Measurements from ENCODE around the gene PTPRD.

PTPRD gene

DNA sequence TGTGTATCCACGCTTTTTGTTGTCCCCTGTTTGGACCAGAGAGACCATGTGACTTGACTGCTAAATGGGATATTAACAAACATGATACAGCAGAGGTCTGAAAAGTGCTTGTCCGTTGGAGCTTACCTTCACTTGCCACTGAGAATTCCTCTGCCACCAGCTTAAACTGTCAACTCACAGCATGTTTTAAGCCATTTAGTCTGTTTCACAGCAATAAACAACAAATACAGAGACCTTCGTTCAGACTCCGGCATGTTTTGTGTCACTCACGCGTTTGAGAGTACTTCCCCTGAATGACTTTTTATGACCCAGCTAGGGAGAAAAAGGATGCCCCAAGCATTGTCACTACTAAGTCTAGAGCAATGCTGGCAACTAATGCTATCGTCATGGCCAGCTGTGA is 173.8 kb downstream of the PTPRD start:
- TF ChIP-seq, protein P1, sequence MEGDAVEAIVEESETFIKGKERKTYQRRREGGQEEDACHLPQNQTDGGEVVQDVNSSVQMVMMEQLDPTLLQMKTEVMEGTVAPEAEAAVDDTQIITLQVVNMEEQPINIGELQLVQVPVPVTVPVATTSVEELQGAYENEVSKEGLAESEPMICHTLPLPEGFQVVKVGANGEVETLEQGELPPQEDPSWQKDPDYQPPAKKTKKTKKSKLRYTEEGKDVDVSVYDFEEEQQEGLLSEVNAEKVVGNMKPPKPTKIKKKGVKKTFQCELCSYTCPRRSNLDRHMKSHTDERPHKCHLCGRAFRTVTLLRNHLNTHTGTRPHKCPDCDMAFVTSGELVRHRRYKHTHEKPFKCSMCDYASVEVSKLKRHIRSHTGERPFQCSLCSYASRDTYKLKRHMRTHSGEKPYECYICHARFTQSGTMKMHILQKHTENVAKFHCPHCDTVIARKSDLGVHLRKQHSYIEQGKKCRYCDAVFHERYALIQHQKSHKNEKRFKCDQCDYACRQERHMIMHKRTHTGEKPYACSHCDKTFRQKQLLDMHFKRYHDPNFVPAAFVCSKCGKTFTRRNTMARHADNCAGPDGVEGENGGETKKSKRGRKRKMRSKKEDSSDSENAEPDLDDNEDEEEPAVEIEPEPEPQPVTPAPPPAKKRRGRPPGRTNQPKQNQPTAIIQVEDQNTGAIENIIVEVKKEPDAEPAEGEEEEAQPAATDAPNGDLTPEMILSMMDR (IDR thresholded peaks at IDR 0.05; ENCODE audit: insufficient read depth, missing control alignments): no peak
- no peak for FAIRE-seq
- no peak for DNase-seq (ENCODE audit: insufficient read length, low spot score)

GRCh38 chr9:10436756-10437155 is 176.0 kb downstream of the PTPRD start:
- no peak for FAIRE-seq
- TF ChIP-seq, protein P1 (IDR thresholded peaks at IDR 0.05; ENCODE audit: insufficient read depth, missing control alignments): no peak

DNA sequence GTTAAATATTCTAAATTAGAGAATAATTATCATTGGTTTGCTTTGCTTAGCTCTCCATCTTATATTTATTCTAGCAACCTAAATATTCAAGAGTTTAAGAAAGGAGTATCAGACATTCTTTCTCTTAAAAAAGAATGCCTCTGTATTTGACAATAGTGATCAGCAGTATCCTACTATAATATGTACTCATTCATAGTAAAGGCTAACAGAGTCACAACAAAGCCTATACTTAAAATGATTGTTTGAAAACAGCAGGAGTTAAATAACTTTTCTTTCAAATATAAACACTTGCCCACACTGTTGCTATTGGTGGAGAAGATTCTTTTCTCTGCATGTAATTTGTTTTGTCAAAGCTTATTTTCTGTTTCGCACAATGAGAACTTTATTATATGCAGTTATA is 178.4 kb downstream of the PTPRD start:
- DNase-seq (ENCODE audit: insufficient read length, low spot score) (no peak), FAIRE-seq (no peak)
- TF ChIP-seq, protein P1 (IDR thresholded peaks at IDR 0.05; ENCODE audit: insufficient read depth, missing control alignments): no peak

More at GRCh38 chr9:10436756-10437155, 176.0 kb downstream of the PTPRD start:
- DNase-seq (ENCODE audit: insufficient read length, low spot score): no peak

- FAIRE-seq (peak; percentile 38), DNase-seq (ENCODE audit: insufficient read length, low spot score) (no peak)
- TF ChIP-seq, protein P1 (IDR thresholded peaks at IDR 0.05; ENCODE audit: insufficient read depth, missing control alignments): no peak
These were observed 201.5 kb downstream of the PTPRD start for GRCh38 chr9:10411272-10411671.

- TF ChIP-seq, protein P1 (IDR thresholded peaks at IDR 0.05; ENCODE audit: insufficient read depth, missing control alignments): no peak
- no peak for FAIRE-seq
- no peak for DNase-seq (ENCODE audit: insufficient read length, low spot score)
These were observed 209.5 kb downstream of the PTPRD start for GRCh38 chr9:10403283-10403682.

- TF ChIP-seq, protein P1 (IDR thresholded peaks at IDR 0.05; ENCODE audit: insufficient read depth, missing control alignments): no peak
- DNase-seq (ENCODE audit: insufficient read length, low spot score): no peak
- FAIRE-seq: no peak
These were observed 216.2 kb downstream of the PTPRD start for GRCh38 chr9:10396615-10397014.

DNA sequence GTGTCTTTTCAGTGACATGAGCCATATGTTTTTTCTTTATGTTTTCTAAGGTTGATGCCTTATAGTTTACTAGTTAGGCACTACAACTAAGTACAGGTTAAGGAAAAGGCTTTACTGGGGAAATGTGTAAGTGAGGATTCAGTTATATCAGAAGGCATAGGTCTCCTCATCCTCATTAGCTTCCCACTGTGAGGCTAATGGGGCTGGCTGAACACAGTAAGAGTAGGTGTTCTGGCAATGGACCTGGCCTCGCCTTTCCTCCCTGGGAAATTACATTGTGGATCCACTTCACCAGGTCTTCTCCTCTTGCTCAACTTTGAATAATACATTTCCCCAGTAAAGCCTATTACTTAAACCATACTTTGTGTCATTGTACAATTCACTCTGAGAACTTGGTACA is 225.5 kb downstream of the PTPRD start:
- TF ChIP-seq, protein P1 (IDR thresholded peaks at IDR 0.05; ENCODE audit: insufficient read depth, missing control alignments): no peak
- FAIRE-seq (no peak), DNase-seq (ENCODE audit: insufficient read length, low spot score) (no peak)
